GM10248 (cell line): ENCODE measurements around the gene ABCF2.

Source experiments
- CTCF ChIA-PET: fragments of 300-600 bp; sonication (Branson Sonifier 250); formaldehyde crosslinking; extraction: SDS; loops from one replicate; lab custom pipeline; 2021; ENCODE audit warnings: antibody characterized with exemption; lab: Yijun Ruan, JAX
- POLR2A ChIA-PET: fragments of 350-650 bp; sonication (Branson Sonifier 250); formaldehyde crosslinking; extraction: SDS; loops from one replicate; lab custom pipeline; 2020; ENCODE audit warnings: antibody characterized with exemption; lab: Yijun Ruan, JAX
- DNase-seq: peaks from one replicate; pipeline ENCODE4 v3.0.0; 2012; ENCODE audit errors: extremely low spot score
- TF ChIP-seq, protein P1 (sequence below): IDR thresholded peaks from 2 replicates; pipeline ENCODE4 v1.5.1; 2012; ENCODE audit warnings: mild to moderate bottlenecking, low read depth; ENCODE audit errors: extremely low read depth, missing control alignments, control extremely low read depth

Gene ABCF2

DNA sequence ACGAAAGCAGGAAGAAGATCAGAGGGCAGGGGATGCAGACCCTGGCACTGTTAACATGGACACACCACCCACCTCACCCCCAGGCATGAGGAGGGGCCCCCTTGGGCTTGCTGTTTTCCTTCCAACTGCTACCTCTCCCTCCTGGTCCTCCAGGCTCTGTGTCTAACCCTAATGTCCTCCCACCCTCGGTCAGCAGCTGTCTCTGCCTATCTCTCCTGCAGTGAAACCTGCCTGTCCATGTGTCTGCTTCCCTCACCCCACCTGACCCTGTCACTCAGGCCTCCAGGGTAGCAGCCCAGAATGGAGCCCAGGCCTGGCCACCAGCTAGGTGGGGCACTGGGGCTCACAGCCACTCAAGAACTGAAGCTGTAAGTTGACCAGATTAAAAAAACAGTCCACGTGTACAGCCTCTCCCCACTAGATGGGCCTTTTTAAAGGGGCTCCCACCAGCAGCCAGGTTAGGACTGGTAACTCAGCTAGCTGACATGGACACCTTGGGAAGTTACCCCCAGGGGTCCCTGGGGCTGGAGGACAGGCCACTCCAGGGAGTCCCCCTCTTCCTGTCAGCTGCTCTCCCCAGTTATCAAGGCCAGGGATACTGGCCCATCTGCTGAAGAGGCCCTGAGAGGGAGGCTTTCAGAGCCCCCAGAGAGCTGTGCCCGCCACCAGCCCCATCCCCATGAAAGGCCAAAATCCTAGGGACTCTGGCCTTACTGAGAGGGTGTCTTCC lies 20.0 kb upstream of the ABCF2 start:
- no peak for DNase-seq
- POLR2A ChIA-PET = no interaction called here
- CTCF ChIA-PET = interaction anchor here (0.8 to 6.6 kb wide), 8 partner anchors 9 to 123 kb away, joined by 3 to 78 read pairs (median 6); partner anchors contain the start of genes ABCF2 and CHPF2
- TF ChIP-seq, protein P1, sequence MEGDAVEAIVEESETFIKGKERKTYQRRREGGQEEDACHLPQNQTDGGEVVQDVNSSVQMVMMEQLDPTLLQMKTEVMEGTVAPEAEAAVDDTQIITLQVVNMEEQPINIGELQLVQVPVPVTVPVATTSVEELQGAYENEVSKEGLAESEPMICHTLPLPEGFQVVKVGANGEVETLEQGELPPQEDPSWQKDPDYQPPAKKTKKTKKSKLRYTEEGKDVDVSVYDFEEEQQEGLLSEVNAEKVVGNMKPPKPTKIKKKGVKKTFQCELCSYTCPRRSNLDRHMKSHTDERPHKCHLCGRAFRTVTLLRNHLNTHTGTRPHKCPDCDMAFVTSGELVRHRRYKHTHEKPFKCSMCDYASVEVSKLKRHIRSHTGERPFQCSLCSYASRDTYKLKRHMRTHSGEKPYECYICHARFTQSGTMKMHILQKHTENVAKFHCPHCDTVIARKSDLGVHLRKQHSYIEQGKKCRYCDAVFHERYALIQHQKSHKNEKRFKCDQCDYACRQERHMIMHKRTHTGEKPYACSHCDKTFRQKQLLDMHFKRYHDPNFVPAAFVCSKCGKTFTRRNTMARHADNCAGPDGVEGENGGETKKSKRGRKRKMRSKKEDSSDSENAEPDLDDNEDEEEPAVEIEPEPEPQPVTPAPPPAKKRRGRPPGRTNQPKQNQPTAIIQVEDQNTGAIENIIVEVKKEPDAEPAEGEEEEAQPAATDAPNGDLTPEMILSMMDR = no peak

DNA sequence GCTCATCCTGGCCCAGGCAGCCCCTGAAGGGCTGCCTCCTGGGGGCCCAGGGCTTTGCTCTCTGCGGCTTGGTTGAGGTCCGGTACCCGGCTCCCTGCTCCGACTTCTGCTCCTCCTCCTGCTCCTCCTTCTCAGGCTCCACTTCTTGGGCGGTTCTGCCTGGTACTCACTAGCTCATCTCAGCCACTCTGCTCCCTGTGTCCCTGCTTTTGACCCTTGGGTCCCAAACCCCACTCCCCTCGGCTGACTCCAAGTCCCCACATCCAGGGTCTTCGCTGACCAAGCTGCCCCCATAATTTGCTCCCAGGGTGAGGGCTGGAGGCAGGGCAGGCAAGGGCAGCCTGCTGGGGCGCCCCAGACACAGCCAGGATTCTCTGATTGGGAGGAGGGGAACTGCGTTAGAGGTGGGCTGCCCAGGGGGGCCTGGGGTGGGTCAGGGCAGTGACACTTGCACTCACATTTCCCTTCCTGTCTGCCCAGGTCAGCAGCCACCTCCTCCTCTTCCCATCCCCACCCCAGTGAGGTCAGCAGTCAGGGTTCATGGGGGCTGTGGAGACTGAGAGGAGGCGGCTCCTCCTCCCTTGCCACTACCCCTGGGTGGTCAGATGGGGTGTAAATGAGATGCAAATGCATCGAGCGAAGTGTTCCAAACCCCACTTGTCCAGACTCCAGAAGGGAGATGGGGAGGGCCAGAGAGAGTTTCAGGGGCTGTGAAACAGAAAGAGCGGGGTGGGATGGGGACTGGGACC lies 19.3 kb upstream of the ABCF2 start:
- DNase-seq = no peak
- ChIA-PET CTCF (interaction anchor here (0.6 to 6.6 kb wide), 12 partner anchors 10 to 201 kb away, joined by 3 to 78 read pairs (median 4); partner anchors contain the start of genes ABCF2 and CHPF2), POLR2A (no interaction called here)
- TF ChIP-seq, protein P1 = no peak

GRCh38 chr7:151245360-151246101 lies 18.5 kb upstream of the ABCF2 start:
- TF ChIP-seq, protein P1 = peak; percentile 48
- DNase-seq = peak; percentile 88
- POLR2A ChIA-PET = no interaction called here
- CTCF ChIA-PET = interaction anchor here (0.6 to 6.6 kb wide), 18 partner anchors 11 to 202 kb away, joined by 3 to 78 read pairs (median 8); partner anchors contain the start of genes ABCF2 and CHPF2

- DNase-seq = no peak
- ChIA-PET CTCF (interaction anchor here (0.8 to 6.6 kb wide), 39 partner anchors 8 to 388 kb away, joined by 3 to 78 read pairs (median 5); partner anchors contain the start of genes ABCF2, CHPF2 and GBX1), POLR2A (no interaction called here)
- TF ChIP-seq, protein P1 = no peak
These were observed 17.9 kb upstream of the ABCF2 start for GRCh38 chr7:151244841-151245346.

- DNase-seq = peak; percentile 82
- CTCF ChIA-PET = interaction anchor here (0.7 to 6.6 kb wide), 51 partner anchors 8 to 389 kb away, joined by 3 to 78 read pairs (median 4); partner anchors contain the start of genes ABCF2, CHPF2, GBX1 and NUB1
- POLR2A ChIA-PET = interaction anchor here (2.9 kb wide), 1 partner anchor 12 kb away, joined by 13 read pairs; the partner anchor contains the start of gene CHPF2
- TF ChIP-seq, protein P1 = peak; percentile 70
These were observed 17.3 kb upstream of the ABCF2 start for GRCh38 chr7:151244196-151244840.
